Stimulated activated CD8-positive, alpha-beta memory T cell treated with anti-CD3 and anti-CD28 coated beads, Interleukin-15, amount 100 ng/mL, for 1 hour (primary cell): ENCODE data around the gene BEND2.
"Not testable (repeated sequence)": the region's sequence is repeated elsewhere in the genome, so short reads cannot be mapped to it uniquely, and the experiment has no call there.

ENCODE experiments used
- DNase-seq: peaks from one replicate; pipeline ENCODE4 v3.0.0-alpha.2; 2020; ENCODE audit warnings: low read depth

The BEND2 gene

DNA sequence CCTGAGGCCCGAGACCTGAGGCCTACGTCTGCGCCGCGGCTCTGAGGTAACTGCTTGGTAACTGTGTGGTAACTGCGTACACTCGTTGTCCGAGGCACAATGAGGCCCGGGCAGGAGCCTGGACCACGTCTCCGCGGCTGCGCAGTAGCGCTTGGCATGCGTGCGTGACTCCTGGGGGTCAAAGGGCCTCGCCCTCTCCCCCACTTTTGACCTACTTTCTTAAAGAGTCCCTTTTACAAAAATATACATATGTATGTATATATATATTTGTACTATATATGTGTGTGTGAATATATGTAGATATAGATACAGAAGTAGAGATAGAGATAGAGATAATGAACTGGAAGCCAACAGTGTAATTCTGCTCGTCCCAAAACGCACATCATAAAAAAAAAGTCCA lies at the start of gene BEND2:
Gene BEND2, minus strand, starts transcription at position 101 of the 400 bp plus-strand sequence. CDS start 136 bp downstream, outside the sequence.
- DNase-seq = no peak

- DNase-seq = no peak
These were observed 34.4 kb upstream of the BEND2 start for GRCh38 chrX:18255059-18255458.

DNA sequence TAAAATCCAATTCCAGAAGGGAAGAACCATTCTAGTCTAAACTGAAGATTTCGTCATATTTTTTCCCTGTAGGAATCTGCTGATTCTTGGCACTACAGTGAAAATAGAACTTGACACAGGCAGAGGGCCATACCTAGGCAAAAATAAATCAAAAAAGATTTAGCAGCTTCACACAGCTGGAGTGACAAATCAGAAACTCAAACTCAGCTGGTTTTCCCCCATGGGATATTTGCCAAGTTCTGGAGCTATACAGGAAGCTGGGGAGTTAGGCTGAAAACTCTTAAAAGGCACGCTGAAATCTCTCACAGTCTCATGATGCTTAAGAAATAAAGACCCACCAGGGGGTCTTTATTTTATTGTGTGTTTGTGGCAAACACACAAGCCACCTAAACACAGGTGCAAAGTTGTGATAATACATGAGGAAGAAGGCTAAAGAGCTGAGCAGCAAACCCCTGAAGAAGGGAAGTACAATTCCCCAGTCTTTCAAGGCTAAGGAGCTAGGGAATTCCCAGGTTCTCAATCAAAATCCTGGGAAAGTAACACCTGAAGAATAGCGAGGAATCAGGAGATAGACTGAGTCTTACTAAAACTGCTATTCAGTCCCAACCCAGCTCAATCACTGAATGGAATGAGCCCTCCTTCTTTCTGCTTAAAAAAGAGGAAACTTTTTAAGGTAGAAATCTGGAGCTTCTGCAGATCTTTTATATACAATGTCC lies 32.1 kb upstream of the BEND2 start:
- no peak for DNase-seq

DNA sequence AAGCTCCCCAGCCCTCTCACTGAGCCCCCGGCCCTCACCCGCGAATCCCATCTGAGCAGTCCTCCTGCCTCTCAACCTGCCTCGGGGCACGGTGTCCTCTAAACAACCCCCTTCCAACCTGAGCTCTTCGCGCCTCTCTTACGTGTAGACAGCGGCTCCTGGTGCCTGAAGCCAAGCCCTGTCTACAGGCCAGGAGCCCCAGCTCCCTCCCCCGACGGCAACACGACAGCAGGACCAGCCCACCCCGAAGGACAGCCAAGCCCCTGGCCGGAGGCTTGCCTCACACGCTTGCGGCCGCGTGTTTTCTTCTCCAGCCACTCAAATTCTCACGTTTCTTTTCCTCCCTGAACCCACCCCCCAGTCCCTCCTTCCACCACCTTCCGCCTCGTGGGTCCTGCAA lies 9.0 kb upstream of the BEND2 start:
- not testable (repeated sequence) for DNase-seq

- no peak for DNase-seq
These were observed 7.4 kb upstream of the BEND2 start for GRCh38 chrX:18228069-18228468.

DNA sequence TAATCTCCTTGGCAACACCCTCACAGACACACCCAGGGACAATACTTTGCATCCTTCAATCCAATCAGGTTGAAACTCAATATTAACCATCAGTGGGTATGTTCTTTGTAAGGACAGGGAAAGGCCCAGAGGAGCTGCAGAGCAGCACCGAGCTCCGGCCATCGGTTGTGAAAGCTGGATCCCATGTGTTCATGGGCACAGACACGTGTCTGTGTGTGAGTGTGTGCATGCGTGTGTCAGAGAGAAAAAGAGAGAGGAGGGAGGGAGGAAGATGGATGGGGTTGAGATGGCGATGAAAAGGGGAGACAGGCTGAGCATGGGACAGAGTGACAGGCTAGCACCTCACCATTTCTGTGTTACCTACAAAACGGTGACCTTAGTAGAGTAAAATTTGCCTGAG lies 6.8 kb upstream of the BEND2 start:
- no peak for DNase-seq

- no peak for DNase-seq
These were observed 10.2 kb downstream of the BEND2 start for GRCh38 chrX:18210470-18210869.

GRCh38 chrX:18206657-18207056 lies 14.0 kb downstream of the BEND2 start:
- no peak for DNase-seq

DNA sequence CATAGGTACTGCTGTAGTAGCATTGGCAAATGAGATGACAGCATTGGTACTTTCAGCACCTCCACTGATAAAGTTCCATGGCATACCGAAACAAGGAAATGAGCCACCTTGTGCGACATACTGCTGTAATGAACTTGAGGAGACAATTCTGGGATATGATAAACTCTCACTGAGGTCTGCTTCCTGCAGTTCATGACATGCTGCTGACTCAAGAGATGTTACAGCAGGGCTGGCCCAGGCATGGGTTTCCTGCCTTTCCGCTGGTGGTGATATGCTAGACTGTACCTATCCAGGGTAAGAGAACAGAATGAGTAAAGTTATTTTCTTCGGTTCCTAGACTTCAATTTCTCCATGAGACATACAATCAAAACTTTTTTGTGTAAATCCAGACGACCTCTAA lies 17.1 kb downstream of the BEND2 start:
- no peak for DNase-seq

- DNase-seq = no peak
These were observed 26.0 kb downstream of the BEND2 start for GRCh38 chrX:18194688-18195087.

GRCh38 chrX:18179446-18179845 lies 41.2 kb downstream of the BEND2 start:
- DNase-seq = no peak

GRCh38 chrX:18174971-18175370 lies 45.7 kb downstream of the BEND2 start:
- no peak for DNase-seq

DNA sequence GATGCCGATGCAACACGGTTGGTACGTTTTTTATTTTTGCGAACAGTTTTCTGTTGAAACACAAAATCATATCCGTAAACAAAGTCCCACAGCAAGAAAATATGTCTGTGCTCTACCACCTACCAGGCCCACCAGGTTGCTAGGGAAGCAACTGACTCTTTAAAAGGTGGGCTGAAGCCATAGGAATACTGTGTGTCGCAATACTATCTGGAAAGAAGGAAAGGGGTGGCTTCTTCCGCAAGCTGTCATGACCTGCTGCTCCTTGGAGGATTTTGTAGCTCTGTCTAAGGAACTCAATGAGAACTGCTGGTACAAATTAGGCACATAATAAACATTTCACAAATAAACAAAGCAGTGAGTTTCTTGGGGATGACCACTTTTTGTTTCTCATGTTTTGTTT lies 46.5 kb downstream of the BEND2 start:
- no peak for DNase-seq

GRCh38 chrX:18173494-18174180 lies 47.0 kb downstream of the BEND2 start:
- no peak for DNase-seq

- DNase-seq = no peak
These were observed 47.7 kb downstream of the BEND2 start for GRCh38 chrX:18172970-18173369.

DNA sequence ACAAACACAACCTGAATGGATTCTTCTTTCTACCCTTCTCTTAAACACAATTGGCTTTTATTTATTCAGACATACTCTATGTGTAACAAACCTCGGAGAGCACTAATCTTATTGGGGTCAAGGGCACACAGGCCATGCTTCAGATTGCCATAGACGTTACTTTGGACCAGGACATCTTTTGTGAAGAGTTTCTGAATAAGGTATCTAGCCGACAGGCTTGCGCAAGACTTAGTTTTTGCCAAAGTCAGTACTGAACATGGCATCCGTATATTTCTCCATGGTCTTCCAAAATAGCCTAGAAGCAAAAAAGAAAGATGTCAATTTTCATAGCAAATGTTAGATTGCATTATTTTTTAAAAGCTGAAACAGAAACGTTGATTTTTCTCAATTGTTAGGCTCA lies 49.8 kb downstream of the BEND2 start:
- DNase-seq = no peak

DNA sequence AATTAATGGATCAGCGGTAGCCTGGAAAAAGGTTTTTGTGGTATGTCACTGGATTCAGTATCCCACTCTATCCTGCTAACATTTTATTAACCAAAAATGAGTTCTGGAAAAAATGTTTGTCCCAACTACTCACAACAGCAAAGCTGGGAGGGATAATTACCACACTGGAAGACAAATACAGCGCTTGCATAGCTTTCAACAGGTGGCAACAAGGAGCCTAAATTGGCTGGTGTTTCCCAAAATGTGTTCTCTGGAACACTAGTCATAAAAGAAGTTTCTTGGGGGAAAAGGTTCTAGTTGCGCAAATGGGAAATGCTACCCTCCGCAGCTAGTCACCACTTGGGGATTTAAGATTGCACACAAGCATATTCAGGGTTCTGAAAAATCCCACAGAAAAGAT lies 54.6 kb downstream of the BEND2 start:
- DNase-seq = no peak

DNA sequence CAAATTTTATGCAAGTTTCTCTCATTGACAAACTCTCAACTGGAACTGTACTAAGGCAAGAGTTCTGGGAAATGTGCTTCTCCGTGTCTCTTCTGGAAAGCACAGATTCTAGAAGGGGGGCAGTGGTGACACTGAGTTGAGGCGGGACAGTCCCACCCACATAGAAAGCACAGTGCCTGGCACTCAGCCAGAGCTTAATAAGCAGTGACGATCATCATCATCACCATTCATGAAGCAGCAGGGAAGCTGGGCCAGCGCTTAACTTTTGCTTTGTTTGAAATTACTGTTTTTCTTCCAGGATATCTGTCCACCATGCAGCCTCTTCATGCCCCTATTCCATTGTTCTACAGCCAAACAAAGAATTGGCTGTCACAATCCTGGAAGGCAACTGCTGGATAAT lies 60.3 kb downstream of the BEND2 start:
- DNase-seq = no peak

GRCh38 chrX:18158963-18159362 lies 61.7 kb downstream of the BEND2 start:
- DNase-seq = no peak

- DNase-seq = no peak
These were observed 69.0 kb downstream of the BEND2 start for GRCh38 chrX:18151649-18152048.

DNA sequence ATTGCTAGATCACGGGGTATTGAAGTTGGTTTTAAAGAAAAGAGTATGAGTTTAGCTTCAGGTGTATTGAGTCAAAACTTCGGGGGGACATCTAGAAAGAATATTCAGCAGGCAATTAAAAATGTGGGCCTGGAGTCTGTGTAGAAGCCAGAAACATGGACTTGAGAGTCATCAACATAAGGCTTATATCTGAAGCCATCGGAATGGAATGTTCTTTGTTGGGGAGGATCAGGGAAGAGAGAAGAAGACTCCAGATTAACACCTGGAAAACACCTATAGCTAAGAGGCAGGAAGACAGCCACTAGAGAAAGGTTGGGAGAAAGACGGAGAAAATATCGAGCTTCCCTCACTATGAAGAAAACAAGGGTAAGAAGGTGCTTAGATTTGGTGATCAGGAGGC lies 69.5 kb downstream of the BEND2 start:
- no peak for DNase-seq

DNA sequence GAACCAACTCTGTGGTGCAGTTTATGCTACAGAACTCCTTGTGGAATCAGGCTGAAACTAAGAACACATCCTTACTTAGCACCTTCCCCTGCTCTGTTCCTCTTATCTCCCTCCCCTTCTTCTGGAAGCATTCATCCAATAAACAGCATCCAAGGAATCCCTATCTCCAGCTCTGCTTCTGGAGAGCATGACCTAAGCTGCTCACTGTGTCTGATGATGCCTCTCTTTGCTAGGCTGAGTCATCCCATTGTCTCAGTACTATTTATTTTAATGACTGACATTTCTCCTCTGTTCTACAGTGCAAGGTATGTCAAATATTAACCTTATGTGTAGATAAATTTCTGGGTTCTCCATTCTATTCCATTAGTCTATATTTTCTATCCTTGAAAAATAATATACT lies 71.2 kb downstream of the BEND2 start:
- DNase-seq = no peak

DNA sequence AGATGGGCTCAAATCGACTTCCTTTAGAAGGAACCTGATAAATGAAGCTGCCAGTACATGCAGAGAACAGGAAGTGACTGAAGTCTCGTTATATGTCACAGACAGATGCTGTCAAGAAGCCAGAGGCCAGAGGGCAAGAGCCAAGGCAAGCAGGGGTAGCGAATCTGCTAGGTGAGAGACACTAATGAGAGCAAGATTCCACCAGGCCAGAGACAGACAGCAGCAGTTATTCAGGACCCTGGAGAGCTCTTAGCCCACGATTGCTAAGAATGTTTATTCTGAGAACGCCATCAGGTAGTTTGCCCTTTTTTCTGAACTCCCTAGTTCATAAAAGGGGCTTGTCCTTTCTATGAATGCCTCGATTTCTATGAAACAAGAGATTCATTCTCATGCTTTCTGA lies 73.7 kb downstream of the BEND2 start:
- no peak for DNase-seq

DNA sequence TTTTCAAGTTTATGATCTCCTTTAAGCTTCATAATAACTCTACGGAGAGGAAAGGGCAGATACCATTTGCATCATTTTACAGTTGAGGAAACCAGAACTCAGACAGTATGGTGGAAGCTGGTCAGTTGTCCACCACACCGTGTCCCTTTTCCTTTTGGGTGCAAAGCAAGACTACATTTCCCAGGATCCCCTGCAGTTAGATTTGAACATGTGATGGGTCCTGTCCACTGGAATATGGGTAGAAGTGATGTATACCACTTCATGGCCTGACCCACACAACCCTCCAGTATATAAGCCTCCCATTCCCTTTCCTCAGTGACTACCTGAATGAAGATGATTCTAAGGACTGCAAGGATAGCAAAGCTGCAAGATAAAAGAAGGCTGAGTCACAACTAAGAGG lies 74.7 kb downstream of the BEND2 start:
- no peak for DNase-seq
